ENCODE measurements around the gene DGUOK.

DNA sequence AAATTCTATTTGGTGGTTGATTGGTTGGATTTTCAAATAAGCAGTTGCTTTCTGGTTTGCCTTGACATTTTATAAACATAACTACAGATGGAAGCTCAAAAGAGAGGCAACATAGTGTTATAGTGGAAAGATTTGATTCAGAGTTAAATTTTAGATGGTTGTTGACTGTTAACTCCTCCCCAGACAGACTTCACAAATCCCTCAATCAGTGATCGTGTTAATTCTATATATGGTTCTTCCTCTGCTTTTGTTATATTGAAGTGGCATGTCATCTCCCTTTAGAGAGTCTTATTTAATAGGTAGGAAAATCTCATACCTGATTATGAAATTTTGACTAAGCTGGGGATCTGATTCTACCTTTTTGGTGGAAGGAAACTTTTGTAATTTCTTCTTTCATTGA is 19.5 kb downstream of the DGUOK start:
- TF ChIP-seq POLR2A (IDR thresholded peaks at IDR 0.05; ENCODE audit: low read length) = no peak
- no peak for TF ChIP-seq GATA1 (IDR thresholded peaks at IDR 0.05; ENCODE audit: low read depth, low read length)
